ENCODE results near the gene TEAD3.

The TEAD3 gene

DNA sequence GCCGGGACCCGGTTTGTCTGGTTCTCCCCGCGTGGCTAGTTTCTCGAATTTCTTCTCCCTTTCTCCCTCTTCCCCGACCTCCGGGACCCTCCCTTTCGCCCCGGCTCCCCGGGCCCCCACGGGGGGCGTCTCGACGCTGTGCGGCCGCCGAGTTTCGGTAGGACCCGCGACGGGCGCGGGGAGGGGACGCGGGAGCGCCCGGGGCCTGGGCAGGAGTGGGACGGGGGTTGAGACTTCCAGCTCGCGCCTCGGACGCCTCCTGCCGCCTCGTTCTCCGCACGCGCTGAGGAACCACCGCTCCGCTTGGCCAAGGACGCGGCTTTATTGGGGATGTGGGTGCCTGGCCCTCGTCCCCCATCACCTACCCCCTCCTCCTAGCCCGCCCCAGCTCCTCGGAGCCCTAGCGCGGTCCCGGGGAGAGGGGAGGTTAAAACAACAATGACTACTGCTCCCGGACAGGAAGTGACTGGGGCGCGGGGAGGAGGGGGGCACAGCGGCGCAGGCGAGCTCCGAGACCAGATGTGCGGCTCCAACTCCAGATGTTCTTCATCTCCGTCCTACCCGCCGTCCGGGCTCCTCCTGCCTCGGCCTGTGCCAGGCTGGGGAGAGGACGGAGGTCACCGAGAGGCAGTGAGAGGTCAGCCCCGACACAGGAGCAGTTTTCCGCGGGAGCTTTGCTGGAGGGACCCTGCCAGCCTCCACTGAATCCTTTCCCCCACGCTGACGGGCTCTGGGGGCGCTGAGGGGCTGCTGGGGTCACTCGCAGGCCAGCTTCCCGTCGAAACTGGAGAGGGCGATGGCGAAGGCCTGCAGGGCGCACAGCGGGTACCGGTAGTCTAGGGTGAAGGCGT is 917 bp upstream of the TEAD3 start:
- H3K4me3 ChIP-seq (replicated peaks; ENCODE audit: low read depth, low read length), result peak overlapping the region; percentile 71
- peak; percentile 83 for DNase-seq (ENCODE audit: extremely low read depth, low read depth)
- TF ChIP-seq, protein P1, sequence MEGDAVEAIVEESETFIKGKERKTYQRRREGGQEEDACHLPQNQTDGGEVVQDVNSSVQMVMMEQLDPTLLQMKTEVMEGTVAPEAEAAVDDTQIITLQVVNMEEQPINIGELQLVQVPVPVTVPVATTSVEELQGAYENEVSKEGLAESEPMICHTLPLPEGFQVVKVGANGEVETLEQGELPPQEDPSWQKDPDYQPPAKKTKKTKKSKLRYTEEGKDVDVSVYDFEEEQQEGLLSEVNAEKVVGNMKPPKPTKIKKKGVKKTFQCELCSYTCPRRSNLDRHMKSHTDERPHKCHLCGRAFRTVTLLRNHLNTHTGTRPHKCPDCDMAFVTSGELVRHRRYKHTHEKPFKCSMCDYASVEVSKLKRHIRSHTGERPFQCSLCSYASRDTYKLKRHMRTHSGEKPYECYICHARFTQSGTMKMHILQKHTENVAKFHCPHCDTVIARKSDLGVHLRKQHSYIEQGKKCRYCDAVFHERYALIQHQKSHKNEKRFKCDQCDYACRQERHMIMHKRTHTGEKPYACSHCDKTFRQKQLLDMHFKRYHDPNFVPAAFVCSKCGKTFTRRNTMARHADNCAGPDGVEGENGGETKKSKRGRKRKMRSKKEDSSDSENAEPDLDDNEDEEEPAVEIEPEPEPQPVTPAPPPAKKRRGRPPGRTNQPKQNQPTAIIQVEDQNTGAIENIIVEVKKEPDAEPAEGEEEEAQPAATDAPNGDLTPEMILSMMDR (IDR thresholded peaks at IDR 0.05; ENCODE audit: low read depth, low read length, missing control alignments), result no peak

DNA sequence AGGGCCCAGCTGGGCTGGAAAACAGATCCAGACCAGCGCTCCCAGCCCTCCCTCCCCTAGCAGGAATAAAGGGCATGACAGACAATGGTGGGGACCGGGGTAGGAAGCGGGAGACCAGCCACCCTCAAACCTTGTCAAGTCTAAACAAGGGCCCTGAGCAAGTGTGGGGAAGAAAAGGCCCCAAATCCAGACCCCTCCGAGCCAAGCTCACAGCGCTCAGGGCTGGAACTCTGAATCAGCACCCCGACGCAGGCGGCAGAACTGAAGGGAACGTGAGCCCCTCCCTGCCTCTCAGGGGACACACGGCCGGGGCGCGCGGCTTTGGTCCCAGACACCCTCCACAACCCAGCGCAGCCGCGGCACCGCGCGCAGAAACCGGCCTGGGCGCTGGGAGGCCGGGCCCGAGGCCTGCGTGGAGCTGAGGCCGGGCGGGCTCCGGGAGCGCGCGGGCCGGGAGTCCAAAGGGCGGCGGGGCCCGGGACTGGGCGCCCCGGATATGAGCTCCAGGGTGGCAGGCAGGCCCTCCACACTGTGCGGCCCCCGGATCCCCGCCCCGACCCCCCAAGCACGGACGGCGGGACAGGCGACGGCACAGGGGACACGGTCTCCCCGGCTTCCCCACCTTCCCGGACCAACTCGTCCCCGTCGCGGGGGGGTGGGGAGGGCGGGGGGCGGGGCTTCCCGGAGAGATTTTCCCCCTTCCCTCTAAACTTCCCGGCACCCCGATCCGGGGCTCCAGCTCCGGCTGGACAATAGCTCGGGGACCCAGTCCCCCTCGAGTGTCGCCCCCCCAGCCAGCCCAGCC is 641 bp downstream of the TEAD3 start:
- DNase-seq (ENCODE audit: extremely low read depth, low read depth), result no peak
- H3K4me3 ChIP-seq (replicated peaks; ENCODE audit: low read depth, low read length), result peak overlapping the region; percentile 50
- TF ChIP-seq, protein P1 (IDR thresholded peaks at IDR 0.05; ENCODE audit: low read depth, low read length, missing control alignments), result no peak

DNA sequence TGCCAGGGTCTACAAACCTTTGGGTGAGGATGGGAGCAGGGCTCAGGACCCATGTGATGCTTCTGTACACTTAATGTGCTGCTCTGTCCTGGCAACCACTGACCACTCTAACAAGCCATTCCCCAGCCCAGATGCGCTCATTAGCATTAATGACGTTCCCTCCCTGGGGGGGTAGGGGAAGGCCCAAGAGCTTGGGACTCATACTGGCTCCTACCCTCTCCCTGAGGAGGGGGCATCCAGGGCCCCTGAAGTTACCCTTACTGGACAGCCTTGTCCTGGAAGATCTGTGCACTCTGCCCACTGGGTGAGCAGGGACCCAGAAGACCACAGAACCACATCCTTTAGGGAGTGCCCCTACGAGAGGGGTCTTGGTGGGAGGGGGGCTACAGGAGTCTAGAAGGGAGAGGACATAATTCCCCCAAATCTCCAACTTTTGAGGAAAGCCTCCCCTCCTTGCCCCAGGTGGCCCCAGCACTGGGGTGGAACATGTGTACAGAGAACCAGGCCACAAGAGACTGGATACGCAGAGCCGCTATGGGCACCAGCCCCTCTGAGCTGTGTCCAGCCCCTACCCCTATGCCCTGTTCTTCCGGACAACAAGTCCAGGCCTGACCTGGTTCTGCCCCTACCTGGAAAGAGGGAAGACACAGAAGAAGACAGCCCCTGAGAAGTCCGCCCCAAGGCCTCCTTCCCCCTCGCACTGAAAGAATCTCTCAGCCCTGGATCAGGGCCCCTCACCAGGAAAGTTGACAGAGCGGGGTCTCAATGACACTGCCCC is 1.4 kb downstream of the TEAD3 start:
- DNase-seq (ENCODE audit: extremely low read depth, low read depth), result no peak
- TF ChIP-seq, protein P1 (IDR thresholded peaks at IDR 0.05; ENCODE audit: low read depth, low read length, missing control alignments), result no peak
- peak overlapping the region; percentile 50 for H3K4me3 ChIP-seq (replicated peaks; ENCODE audit: low read depth, low read length)

DNA sequence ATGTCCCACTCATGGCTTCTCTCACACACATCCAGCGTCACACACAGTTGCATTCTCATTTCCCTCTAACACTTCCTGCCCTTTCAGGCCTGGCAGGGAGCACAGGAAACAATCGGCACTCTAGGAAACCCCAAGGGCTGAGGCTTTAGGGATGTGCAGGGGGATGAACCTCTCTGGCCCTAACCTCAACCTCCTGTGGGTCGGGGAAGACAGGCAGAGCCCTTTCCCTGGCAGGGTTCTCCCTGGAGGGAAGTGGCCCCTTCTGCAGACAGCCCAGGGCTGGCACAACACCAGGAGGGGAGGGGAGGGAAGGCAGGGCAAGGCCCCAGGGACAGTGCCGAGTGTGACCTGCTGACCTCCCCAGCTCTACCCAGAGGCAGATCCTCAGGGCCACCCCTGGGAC is 2.7 kb downstream of the TEAD3 start:
- peak overlapping the region; percentile 50 for H3K4me3 ChIP-seq (replicated peaks; ENCODE audit: low read depth, low read length)
- TF ChIP-seq, protein P1 (IDR thresholded peaks at IDR 0.05; ENCODE audit: low read depth, low read length, missing control alignments), result no peak

DNA sequence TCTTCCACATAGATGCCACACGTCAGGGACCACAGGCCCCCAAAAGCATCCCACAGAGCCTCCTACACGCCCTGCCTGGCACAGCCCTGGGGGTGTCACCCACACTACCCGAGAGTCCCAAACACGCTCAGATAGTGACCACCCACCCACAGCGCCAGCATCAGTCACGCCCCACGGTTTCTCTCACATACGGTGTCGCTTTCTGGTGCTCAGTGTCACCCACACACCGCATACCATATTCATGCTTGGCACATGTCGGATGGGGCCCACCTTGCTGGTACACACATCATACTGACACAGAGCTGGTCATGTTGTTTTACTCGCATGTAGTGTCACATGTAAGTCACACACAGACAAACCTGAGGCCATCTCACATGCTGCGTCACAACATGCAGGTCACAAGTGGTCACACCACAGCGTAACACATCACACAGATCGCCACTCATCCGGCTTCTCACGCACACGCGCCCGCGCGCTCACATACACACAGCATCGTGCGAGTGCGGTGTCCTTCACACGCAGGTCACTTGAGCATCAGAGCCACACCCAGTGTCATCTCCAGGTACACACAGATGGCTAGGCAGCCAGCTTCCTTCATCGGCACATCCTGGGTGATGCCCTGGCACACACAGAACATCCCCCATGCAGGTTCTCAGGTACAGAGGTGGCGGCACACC is 3.4 kb downstream of the TEAD3 start:
- H3K4me3 ChIP-seq (replicated peaks; ENCODE audit: low read depth, low read length), result peak overlapping the region; percentile 50
- TF ChIP-seq, protein P1 (IDR thresholded peaks at IDR 0.05; ENCODE audit: low read depth, low read length, missing control alignments), result no peak
- DNase-seq (ENCODE audit: extremely low read depth, low read depth), result no peak

More for the DNA sequence above, 2.7 kb downstream of the TEAD3 start:
- no peak for DNase-seq (ENCODE audit: extremely low read depth, low read depth)

DNA sequence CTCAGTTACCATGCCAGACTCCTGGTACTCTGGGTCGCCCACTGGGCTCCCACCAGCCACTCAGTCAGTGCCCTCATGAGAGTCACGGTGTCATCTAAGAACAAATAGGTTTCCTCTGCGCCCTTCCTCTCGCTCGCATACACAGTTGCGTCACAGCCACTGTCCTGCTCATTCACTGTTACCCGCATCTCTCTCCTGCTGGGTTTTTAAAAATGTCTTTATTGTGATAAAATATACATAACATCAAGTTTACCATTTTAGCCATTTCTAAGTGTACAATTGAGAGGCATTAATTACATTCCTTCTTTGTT is 4.0 kb downstream of the TEAD3 start:
- H3K4me3 ChIP-seq (replicated peaks; ENCODE audit: low read depth, low read length), result peak overlapping the region; percentile 18
- TF ChIP-seq, protein P1 (IDR thresholded peaks at IDR 0.05; ENCODE audit: low read depth, low read length, missing control alignments), result no peak
- no peak for DNase-seq (ENCODE audit: extremely low read depth, low read depth)

Measured in HFF-Myc (cell line).